ENCODE data around the gene FRMPD1.

FRMPD1 gene

GRCh38 chr9:37636511-37637448 is 14.0 kb upstream of the FRMPD1 start:
- DNase-seq, result no peak

- DNase-seq, result no peak
These were observed 11.5 kb upstream of the FRMPD1 start for GRCh38 chr9:37639109-37639762.

GRCh38 chr9:37639841-37640240 is 10.9 kb upstream of the FRMPD1 start:
- no peak for DNase-seq

- DNase-seq, result no peak
These were observed 10.5 kb upstream of the FRMPD1 start for GRCh38 chr9:37640246-37640645.

- no peak for DNase-seq
These were observed 9.4 kb upstream of the FRMPD1 start for GRCh38 chr9:37641331-37641730.

- no peak for DNase-seq
These were observed 7.5 kb upstream of the FRMPD1 start for GRCh38 chr9:37643214-37643613.

GRCh38 chr9:37645903-37646506 is 4.7 kb upstream of the FRMPD1 start:
- no peak for DNase-seq

GRCh38 chr9:37650299-37650872 is 368 bp upstream of the FRMPD1 start:
- no peak for DNase-seq

- DNase-seq, result no peak
These were observed 1.5 kb downstream of the FRMPD1 start for GRCh38 chr9:37652261-37652660.

GRCh38 chr9:37653385-37653784 is 2.6 kb downstream of the FRMPD1 start:
- DNase-seq, result no peak

GRCh38 chr9:37656936-37657335 is 6.2 kb downstream of the FRMPD1 start:
- no peak for DNase-seq

GRCh38 chr9:37660691-37661090 is 9.9 kb downstream of the FRMPD1 start:
- DNase-seq, result no peak

- DNase-seq, result no peak
These were observed 13.2 kb downstream of the FRMPD1 start for GRCh38 chr9:37663926-37664325.

- no peak for DNase-seq
These were observed 17.0 kb downstream of the FRMPD1 start for GRCh38 chr9:37667706-37668105.

GRCh38 chr9:37668116-37668601 is 17.4 kb downstream of the FRMPD1 start:
- DNase-seq, result no peak

GRCh38 chr9:37669232-37669631 is 18.5 kb downstream of the FRMPD1 start:
- DNase-seq, result no peak

- no peak for DNase-seq
These were observed 24.9 kb downstream of the FRMPD1 start for GRCh38 chr9:37675661-37676060.

- DNase-seq, result no peak
These were observed 25.7 kb downstream of the FRMPD1 start for GRCh38 chr9:37676411-37676830.

GRCh38 chr9:37677435-37677834 is 26.7 kb downstream of the FRMPD1 start:
- no peak for DNase-seq

- DNase-seq, result no peak
These were observed 28.1 kb downstream of the FRMPD1 start for GRCh38 chr9:37678789-37679273.

GRCh38 chr9:37679649-37680402 is 29.1 kb downstream of the FRMPD1 start:
- DNase-seq, result no peak

- DNase-seq, result no peak
These were observed 32.2 kb downstream of the FRMPD1 start for GRCh38 chr9:37682951-37683350.

Data from stimulated activated CD8-positive, alpha-beta memory T cell treated with anti-CD3 and anti-CD28 coated beads, Interleukin-4, amount 100 ng/mL, for 48 hours (primary cell).